Activated naive CD4-positive, alpha-beta T cell treated with anti-CD3 and anti-CD28 coated beads, Interleukin-2, amount 10 ng/mL, durations not matched to agents 5 hours and 36 hours (primary cell): ENCODE measurements around the gene ADAM20. TPM values are rescaled to one million over a fixed set of nuclear protein-coding genes. Genes with fewer than 3 reads are reported as not detected.

Experiments
- total RNA-seq, 2 experiments: library from RNA; stranded (reverse); gene quantifications; one replicate each; pipeline ENCODE4 v1.2.3, GENCODE V29; 2021

ADAM20 gene
- total RNA-seq: under 1 TPM; 0.22 to 0.33 TPM

GRCh38 chr14:70534904-70535303 lies at the start of gene ADAM20:
Gene ADAM20, minus strand, starts transcription at chr14:70535004. Its CDS starts 10,247 bp downstream, at chr14:70524757.

Other genes with a start within 250 kb of the ADAM20 start
- 10 to 100 TPM; 37.0 to 37.7 TPM for gene COX16, start 175.3 kb downstream of the ADAM20 start, total RNA-seq
- 10 to 100 TPM; 12.3 to 12.9 TPM for gene SYNJ2BP, start 117.9 kb downstream of the ADAM20 start, total RNA-seq
- not detected for gene ADAM21, start 82.8 kb downstream of the ADAM20 start, total RNA-seq
- 10 to 100 TPM; 38.5 to 47.3 TPM for gene MED6, start 65.7 kb upstream of the ADAM20 start, total RNA-seq
- 10 to 100 TPM; 15.7 to 15.9 TPM for gene TTC9, start 106.9 kb upstream of the ADAM20 start, total RNA-seq